PC-9 (cell line): ENCODE measurements around the gene POLD3. TPM values are rescaled to one million over a fixed set of nuclear protein-coding genes. Genes with fewer than 3 reads are reported as not detected.

ENCODE experiments used
- BruUV-seq: library from RNA; stranded (reverse); fragments of 400-500 nt; replicated peaks from 2 replicates; lab custom pipeline; 2021; lab: Mats Ljungman, UMichigan
- CTCF ChIA-PET: fragments of 300-600 bp; sonication (Branson Sonifier 250); formaldehyde crosslinking; loops from one replicate; lab custom pipeline; 2022; ENCODE audit warnings: antibody characterized with exemption; lab: Charles Lee
- POLR2A ChIA-PET: fragments of 300-600 bp; sonication (Branson Sonifier 250); formaldehyde crosslinking; loops from one replicate; lab custom pipeline; 2022; ENCODE audit warnings: antibody characterized with exemption; ENCODE audit not compliant: unreplicated experiment; lab: Charles Lee
- DNase-seq, 2 experiments: peaks; one replicate each; pipeline versions ENCODE4 v3.0.0 to v3.0.0-alpha.2; 2015 to 2022; ENCODE audit warnings: mixed read lengths in 1 of 2
- H2AFZ ChIP-seq: fragments of 200-600 bp; sonication (generic); 2 replicates; pipeline ENCODE4 v1.8.1; 2017; ENCODE audit warnings: antibody characterized with exemption
- H3F3A ChIP-seq: fragments of 200-600 bp; sonication (generic); 2 replicates; pipeline ENCODE4 v1.8.1; 2017; ENCODE audit warnings: antibody characterized with exemption, mild to moderate bottlenecking, low read depth; ENCODE audit not compliant: insufficient read depth
- H3K27ac ChIP-seq: fragments of 200-600 bp; sonication (generic); 2 replicates; pipeline ENCODE4 v1.6.1; 2016; ENCODE audit warnings: mixed run types
- H3K27me3 ChIP-seq: fragments of 200-600 bp; sonication (generic); 2 replicates; pipeline ENCODE4 v1.6.1; 2016; ENCODE audit warnings: low read depth, mixed run types; ENCODE audit not compliant: insufficient read depth
- H3K36me3 ChIP-seq: fragments of 200-600 bp; sonication (generic); 2 replicates; pipeline ENCODE4 v1.6.1; 2016; ENCODE audit warnings: low read depth, mixed run types
- H3K4me1 ChIP-seq: fragments of 200-600 bp; sonication (generic); replicated peaks from 2 replicates; pipeline ENCODE4 v1.6.1; 2016; ENCODE audit warnings: mixed run types; ENCODE audit not compliant: insufficient read depth
- H3K4me2 ChIP-seq: fragments of 200-600 bp; sonication (generic); 2 replicates; pipeline ENCODE4 v1.6.1; 2017; ENCODE audit warnings: mixed run types
- H3K4me3 ChIP-seq: fragments of 200-600 bp; sonication (generic); 2 replicates; pipeline ENCODE4 v1.6.1; 2016; ENCODE audit warnings: mixed run types
- H3K79me2 ChIP-seq: fragments of 200-600 bp; sonication (generic); 2 replicates; pipeline ENCODE4 v1.6.1; 2017; ENCODE audit warnings: low read depth, mixed run types
- H3K9me2 ChIP-seq: fragments of 200-600 bp; sonication (generic); 2 replicates; pipeline ENCODE4 v1.8.1; 2017; ENCODE audit warnings: mild to moderate bottlenecking; ENCODE audit not compliant: insufficient read depth
- H3K9me3 ChIP-seq: fragments of 200-600 bp; sonication (generic); 2 replicates; pipeline ENCODE4 v1.8.1; 2016; ENCODE audit warnings: low read depth; ENCODE audit not compliant: insufficient read depth
- H4K20me1 ChIP-seq: fragments of 200-600 bp; sonication (generic); 2 replicates; pipeline ENCODE4 v1.8.1; 2017; ENCODE audit not compliant: insufficient read depth
- CTCF ChIP-seq: fragments of 200-600 bp; sonication (generic); conservative IDR thresholded peaks from 2 replicates; pipeline ENCODE4 v1.6.1; 2017; ENCODE audit warnings: mixed run types, antibody characterized with exemption, mild to moderate bottlenecking, moderate library complexity
- EZH2 ChIP-seq: fragments of 200-600 bp; sonication (generic); IDR thresholded peaks from 2 replicates; pipeline ENCODE4 v1.8.0; 2017; ENCODE audit warnings: antibody characterized with exemption, low read depth
- intact Hi-C: fragments of 100-400 bp; cut with micrococcal nuclease; formaldehyde crosslinking; loops from one replicate; pipeline ENCODE4 v1.10.0; 2022; ENCODE audit not compliant: unreplicated experiment
- total RNA-seq: library from RNA; stranded (reverse); gene quantifications from 2 replicates; pipeline ENCODE4 v1.2.3, GENCODE V29; 2021

POLD3 gene
- total RNA-seq, 1 experiment from 2014 or later, result 44.1 TPM

GRCh38 chr11:74676596-74676995 is 84.2 kb downstream of the POLD3 start:
- Histone ChIP-seq H3K9me3 (no peaks in the 10 kb centered on the region), H2AFZ (no peak overlapping the region), H3K36me3 (no peaks in the 10 kb centered on the region), H3K27me3 (no peaks in the 10 kb centered on the region), H3K4me2 (no peak overlapping the region), H3K4me3 (no peak overlapping the region), H3K9me2 (no peaks in the 10 kb centered on the region), H3K4me1 (peaks cover 26% of the 10 kb centered on the region), H3K27ac (no peak overlapping the region), H3F3A (peaks cover 25% of the 10 kb centered on the region), H4K20me1 (no peaks in the 10 kb centered on the region), H3K79me2 (no peaks in the 10 kb centered on the region)
- no peak for DNase-seq
- TF ChIP-seq EZH2 (no peak), CTCF (no peak)
- no TSS peak for BruUV-seq
- intact Hi-C loops, result no loop called here
- ChIA-PET CTCF (no interaction called here), POLR2A (no interaction called here)

GRCh38 chr11:74677131-74677530 is 84.7 kb downstream of the POLD3 start:
- no peaks in the 10 kb centered on the region for H3K9me3 ChIP-seq
- H4K20me1 ChIP-seq, result no peaks in the 10 kb centered on the region
- intact Hi-C loops, result no loop called here
- no TSS peak for BruUV-seq
- DNase-seq, result no peak
- CTCF ChIA-PET, result no interaction called here
- H3K27me3 ChIP-seq, result no peaks in the 10 kb centered on the region
- H3K79me2 ChIP-seq, result no peaks in the 10 kb centered on the region
- peaks cover 21% of the 10 kb centered on the region for H3F3A ChIP-seq
- no peak overlapping the region for H3K4me3 ChIP-seq
- H3K4me1 ChIP-seq, result peaks cover 20% of the 10 kb centered on the region
- POLR2A ChIA-PET, result interaction anchor here (0.6 kb wide), 1 partner anchor 689 kb away, joined by 3 read pairs; no protein-coding TSS in a partner anchor
- no peak overlapping the region for H3K4me2 ChIP-seq
- TF ChIP-seq CTCF (no peak), EZH2 (no peak)
- H3K27ac ChIP-seq, result no peak overlapping the region
- no peaks in the 10 kb centered on the region for H3K9me2 ChIP-seq
- no peak overlapping the region for H2AFZ ChIP-seq
- no peaks in the 10 kb centered on the region for H3K36me3 ChIP-seq

- Histone ChIP-seq H3K79me2 (no peaks in the 10 kb centered on the region), H3K4me2 (no peak overlapping the region), H4K20me1 (no peaks in the 10 kb centered on the region), H3K4me1 (peaks cover 11% of the 10 kb centered on the region), H3F3A (peaks cover 12% of the 10 kb centered on the region), H3K4me3 (no peak overlapping the region), H3K36me3 (no peaks in the 10 kb centered on the region), H3K27ac (no peak overlapping the region), H3K27me3 (no peaks in the 10 kb centered on the region), H2AFZ (no peak overlapping the region), H3K9me3 (no peaks in the 10 kb centered on the region), H3K9me2 (no peaks in the 10 kb centered on the region)
- DNase-seq, result no peak
- POLR2A ChIA-PET, result no interaction called here
- no peak for TF ChIP-seq CTCF
- no peak for TF ChIP-seq EZH2
- BruUV-seq, result no TSS peak
- intact Hi-C loops, result no loop called here
- CTCF ChIA-PET, result no interaction called here
Observed at GRCh38 chr11:74678041-74678440, 85.7 kb downstream of the POLD3 start.
